Central memory CD4-positive, alpha-beta T cell (primary cell): Measurements from ENCODE around the gene ZBTB34.

Experiments used
- DNase-seq: peaks from one replicate; pipeline ENCODE4 v3.0.0; 2022

The ZBTB34 gene

DNA sequence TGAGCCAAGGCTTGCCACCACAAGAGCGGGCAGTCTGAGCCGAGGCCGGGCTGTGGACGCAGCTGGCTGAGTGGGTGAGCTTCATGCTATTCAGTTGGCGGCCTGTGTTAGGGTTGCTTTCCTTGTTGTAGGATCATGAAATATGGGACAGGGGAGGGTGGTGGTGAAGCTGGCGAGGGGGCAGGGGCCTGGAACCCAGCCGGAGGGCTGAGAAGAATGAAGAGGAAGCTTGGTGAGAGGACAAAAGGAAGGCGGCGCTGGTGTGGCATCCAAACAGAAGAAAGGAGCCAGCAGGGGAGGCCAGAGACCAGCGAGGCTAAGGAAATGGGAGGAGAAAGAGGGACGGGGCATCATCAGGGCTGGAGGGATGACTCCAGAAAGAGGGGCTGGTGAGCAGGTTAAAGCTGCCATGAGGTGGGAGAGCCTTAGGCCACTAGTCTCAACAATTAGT lies 72.5 kb downstream of the ZBTB34 start:
- no peak for DNase-seq

DNA sequence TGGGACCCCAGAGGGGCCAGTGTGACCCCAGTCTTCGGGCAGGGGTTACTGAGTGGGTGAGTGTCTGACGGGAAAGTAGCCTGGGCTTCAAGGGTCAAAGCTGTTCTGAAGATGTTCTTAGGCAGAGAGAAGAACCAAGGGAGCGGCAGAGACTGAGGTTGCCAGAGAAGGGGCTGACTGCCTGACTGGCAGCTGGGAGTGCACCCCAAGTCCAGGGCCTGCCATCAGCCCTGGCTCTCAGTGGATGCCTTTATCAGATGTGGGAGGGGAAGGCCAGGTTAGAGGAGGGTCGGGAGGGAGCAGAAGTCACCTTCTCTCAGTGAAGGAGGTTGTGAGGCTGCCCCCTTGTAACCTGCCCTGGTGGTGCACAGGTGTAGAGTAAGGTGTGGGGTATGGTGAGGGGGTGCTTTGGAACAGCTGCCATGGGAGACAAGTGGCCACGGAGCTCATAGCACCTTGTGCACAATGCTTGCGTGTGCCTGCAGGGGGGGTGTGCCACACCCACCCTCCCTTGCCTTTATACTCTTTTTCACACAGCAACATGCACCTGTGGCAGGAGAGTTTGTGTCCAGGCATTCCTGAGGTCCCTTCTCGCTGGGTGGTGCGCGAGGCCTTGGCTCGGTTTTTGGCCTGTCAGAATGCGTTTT lies 73.0 kb downstream of the ZBTB34 start:
- DNase-seq: no peak

DNA sequence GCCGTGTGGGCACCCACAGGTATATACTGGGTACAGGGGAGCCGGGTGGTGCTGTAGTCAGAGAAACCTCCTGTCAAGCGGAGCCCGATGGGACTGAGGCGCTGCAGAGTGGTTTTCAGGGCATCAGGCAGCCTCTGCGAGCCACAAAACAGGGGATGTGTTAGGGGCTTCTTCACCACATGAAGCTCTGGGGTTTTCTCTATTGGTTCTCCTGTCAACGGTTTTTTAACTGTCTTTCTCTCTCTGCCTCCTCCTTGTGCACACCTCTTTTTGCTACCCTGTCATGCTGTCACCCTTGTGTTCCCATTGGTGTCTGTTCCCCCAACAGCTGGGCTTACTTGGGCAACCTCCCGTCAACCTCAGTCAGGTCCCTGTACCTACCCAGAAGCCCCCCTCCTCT lies 74.0 kb downstream of the ZBTB34 start:
- DNase-seq: no peak
